Tibial nerve (tissue), 4 donors: ENCODE results near the gene OLIG2. TPM values are rescaled to one million over a fixed set of nuclear protein-coding genes. Genes with fewer than 3 reads are reported as not detected.

Experiments used
- DNase-seq, 2 donors: peaks; one replicate each; pipeline ENCODE4 v3.0.0-alpha.2; 2019; ENCODE audit warnings: low spot score in 2 of 2
- H3K27ac ChIP-seq, 4 donors: fragments of 200-600 bp; sonication (generic) in 3 of 4; one replicate each; pipeline ENCODE4 v1.5.1; 2017 to 2019; ENCODE audit warnings: mild to moderate bottlenecking in 1 of 4
- H3K27me3 ChIP-seq, 2 donors: fragments of 200-600 bp; sonication (generic) in 1 of 2; one replicate each; pipeline versions ENCODE4 v1.5.1 to v1.6.0; 2017 to 2019
- H3K36me3 ChIP-seq, 3 donors: fragments of 200-600 bp; sonication (generic); one replicate each; pipeline ENCODE4 v1.5.1; 2018 to 2019
- H3K4me1 ChIP-seq, 4 donors: fragments of 200-600 bp; sonication (generic) in 3 of 4; one replicate each; pipeline ENCODE4 v1.5.1; 2017 to 2019
- H3K4me3 ChIP-seq, 4 donors: fragments of 200-600 bp; sonication (generic) in 3 of 4; one replicate each; pipeline ENCODE4 v1.5.1; 2017 to 2019; ENCODE audit warnings: mild to moderate bottlenecking in 1 of 4, moderate library complexity in 1 of 4
- H3K9me3 ChIP-seq, 4 donors: fragments of 200-600 bp; sonication (generic) in 3 of 4; one replicate each; pipeline ENCODE4 v1.5.1; 2017 to 2019
- EP300 ChIP-seq, 2 donors: sonication (generic); formaldehyde crosslinking; IDR thresholded peaks; one replicate each; pipeline ENCODE4 v1.6.1; 2017; ENCODE audit warnings: antibody characterized with exemption in 2 of 2, mild to moderate bottlenecking in 1 of 2
- POLR2A ChIP-seq, 2 donors: fragments of 450-650 bp; IDR thresholded peaks; one replicate each; pipeline ENCODE4 v1.6.1; 2017; ENCODE audit warnings: antibody characterized with exemption in 2 of 2, mild to moderate bottlenecking in 2 of 2, moderate library complexity in 2 of 2
- WGBS, 2 donors: methylation state at CpG; one replicate each; pipeline ENCODE4 v1.1.5; 2018; 5-methylcytosine and 5-hydroxymethylcytosine counted together
- total RNA-seq, 4 donors: library from RNA; depleted of rRNA; stranded (reverse); fragments of >200 nt; gene quantifications; one replicate each; pipeline ENCODE4 v1.1.0, GENCODE V29; 2016
- TF ChIP-seq, protein P1 (sequence below), 5 experiments: fragments of 200-600 bp in 3 of 5; fragments of 450-650 bp in 2 of 5; sonication (generic) in 3 of 5; IDR thresholded peaks; one replicate each; pipeline ENCODE4 v1.5.1; 2016 to 2019; ENCODE audit warnings: antibody characterized with exemption in 5 of 5, mild to moderate bottlenecking in 3 of 5, moderate library complexity in 2 of 5

OLIG2 gene
- total RNA-seq, 4 donors from 2014 or later = 0.21 to 1.3 TPM; not detected in 2

DNA sequence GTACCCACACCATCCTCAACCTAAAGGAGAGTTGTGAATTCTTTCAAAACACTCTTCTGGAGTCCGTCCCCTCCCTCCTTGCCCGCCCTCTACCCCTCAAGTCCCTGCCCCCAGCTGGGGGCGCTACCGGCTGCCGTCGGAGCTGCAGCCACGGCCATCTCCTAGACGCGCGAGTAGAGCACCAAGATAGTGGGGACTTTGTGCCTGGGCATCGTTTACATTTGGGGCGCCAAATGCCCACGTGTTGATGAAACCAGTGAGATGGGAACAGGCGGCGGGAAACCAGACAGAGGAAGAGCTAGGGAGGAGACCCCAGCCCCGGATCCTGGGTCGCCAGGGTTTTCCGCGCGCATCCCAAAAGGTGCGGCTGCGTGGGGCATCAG is 638 bp upstream of the OLIG2 start:
- Histone ChIP-seq H3K36me3 (no peaks in the 10 kb centered on the region), H3K4me1 (peaks cover 0 to 87% (median 29%) of the 10 kb centered on the region in 4 donors), H3K9me3 (no peaks in the 10 kb centered on the region), H3K4me3 (peak overlapping the region in 1 of 4 donors; percentile 15), H3K27ac (no peak overlapping the region), H3K27me3 (peaks cover 14 to 99% of the 10 kb centered on the region in 2 donors)
- DNase-seq = no peak
- TF ChIP-seq, protein P1, sequence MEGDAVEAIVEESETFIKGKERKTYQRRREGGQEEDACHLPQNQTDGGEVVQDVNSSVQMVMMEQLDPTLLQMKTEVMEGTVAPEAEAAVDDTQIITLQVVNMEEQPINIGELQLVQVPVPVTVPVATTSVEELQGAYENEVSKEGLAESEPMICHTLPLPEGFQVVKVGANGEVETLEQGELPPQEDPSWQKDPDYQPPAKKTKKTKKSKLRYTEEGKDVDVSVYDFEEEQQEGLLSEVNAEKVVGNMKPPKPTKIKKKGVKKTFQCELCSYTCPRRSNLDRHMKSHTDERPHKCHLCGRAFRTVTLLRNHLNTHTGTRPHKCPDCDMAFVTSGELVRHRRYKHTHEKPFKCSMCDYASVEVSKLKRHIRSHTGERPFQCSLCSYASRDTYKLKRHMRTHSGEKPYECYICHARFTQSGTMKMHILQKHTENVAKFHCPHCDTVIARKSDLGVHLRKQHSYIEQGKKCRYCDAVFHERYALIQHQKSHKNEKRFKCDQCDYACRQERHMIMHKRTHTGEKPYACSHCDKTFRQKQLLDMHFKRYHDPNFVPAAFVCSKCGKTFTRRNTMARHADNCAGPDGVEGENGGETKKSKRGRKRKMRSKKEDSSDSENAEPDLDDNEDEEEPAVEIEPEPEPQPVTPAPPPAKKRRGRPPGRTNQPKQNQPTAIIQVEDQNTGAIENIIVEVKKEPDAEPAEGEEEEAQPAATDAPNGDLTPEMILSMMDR (IDR thresholded peaks at IDR 0.05) = no peak
- no peak for TF ChIP-seq POLR2A (IDR thresholded peaks at IDR 0.05)
- no peak for TF ChIP-seq EP300 (IDR thresholded peaks at IDR 0.05)
- WGBS, 2 donors = 2 to 4% methylated on average over 22 of the region's 22 CpGs

DNA sequence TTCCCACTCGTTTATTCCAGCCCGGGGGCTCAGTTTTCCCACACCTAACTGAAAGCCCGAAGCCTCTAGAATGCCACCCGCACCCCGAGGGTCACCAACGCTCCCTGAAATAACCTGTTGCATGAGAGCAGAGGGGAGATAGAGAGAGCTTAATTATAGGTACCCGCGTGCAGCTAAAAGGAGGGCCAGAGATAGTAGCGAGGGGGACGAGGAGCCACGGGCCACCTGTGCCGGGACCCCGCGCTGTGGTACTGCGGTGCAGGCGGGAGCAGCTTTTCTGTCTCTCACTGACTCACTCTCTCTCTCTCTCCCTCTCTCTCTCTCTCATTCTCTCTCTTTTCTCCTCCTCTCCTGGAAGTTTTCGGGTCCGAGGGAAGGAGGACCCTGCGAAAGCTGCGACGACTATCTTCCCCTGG is 716 bp downstream of the OLIG2 start:
- Histone ChIP-seq H3K36me3 (no peaks in the 10 kb centered on the region), H3K27me3 (peaks cover 14 to 99% of the 10 kb centered on the region in 2 donors), H3K9me3 (no peaks in the 10 kb centered on the region), H3K4me1 (peaks cover 0 to 78% (median 25%) of the 10 kb centered on the region in 4 donors), H3K27ac (no peak overlapping the region), H3K4me3 (no peak overlapping the region)
- WGBS, 2 donors = 4 to 5% methylated on average over 21 of the region's 21 CpGs
- TF ChIP-seq EP300 (IDR thresholded peaks at IDR 0.05) (no peak), POLR2A (IDR thresholded peaks at IDR 0.05) (no peak)
- TF ChIP-seq, protein P1 (IDR thresholded peaks at IDR 0.05) = no peak
- no peak for DNase-seq

DNA sequence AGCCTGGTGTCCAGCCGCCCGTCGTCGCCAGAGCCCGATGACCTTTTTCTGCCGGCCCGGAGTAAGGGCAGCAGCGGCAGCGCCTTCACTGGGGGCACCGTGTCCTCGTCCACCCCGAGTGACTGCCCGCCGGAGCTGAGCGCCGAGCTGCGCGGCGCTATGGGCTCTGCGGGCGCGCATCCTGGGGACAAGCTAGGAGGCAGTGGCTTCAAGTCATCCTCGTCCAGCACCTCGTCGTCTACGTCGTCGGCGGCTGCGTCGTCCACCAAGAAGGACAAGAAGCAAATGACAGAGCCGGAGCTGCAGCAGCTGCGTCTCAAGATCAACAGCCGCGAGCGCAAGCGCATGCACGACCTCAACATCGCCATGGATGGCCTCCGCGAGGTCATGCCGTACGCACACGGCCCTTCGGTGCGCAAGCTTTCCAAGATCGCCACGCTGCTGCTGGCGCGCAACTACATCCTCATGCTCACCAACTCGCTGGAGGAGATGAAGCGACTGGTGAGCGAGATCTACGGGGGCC is 1.2 kb downstream of the OLIG2 start:
- no peaks in the 10 kb centered on the region for H3K36me3 ChIP-seq
- 2 to 3% methylated on average over 35 of the region's 54 CpGs for WGBS, 2 donors
- no peaks in the 10 kb centered on the region for H3K9me3 ChIP-seq
- no peak for DNase-seq
- H3K4me3 ChIP-seq = no peak overlapping the region
- H3K27ac ChIP-seq = no peak overlapping the region
- TF ChIP-seq, protein P1 (IDR thresholded peaks at IDR 0.05) = no peak
- TF ChIP-seq POLR2A (IDR thresholded peaks at IDR 0.05) (no peak), EP300 (IDR thresholded peaks at IDR 0.05) (no peak)
- peaks cover 0 to 78% (median 25%) of the 10 kb centered on the region in 4 donors for H3K4me1 ChIP-seq
- peaks cover 14 to 99% of the 10 kb centered on the region in 2 donors for H3K27me3 ChIP-seq

DNA sequence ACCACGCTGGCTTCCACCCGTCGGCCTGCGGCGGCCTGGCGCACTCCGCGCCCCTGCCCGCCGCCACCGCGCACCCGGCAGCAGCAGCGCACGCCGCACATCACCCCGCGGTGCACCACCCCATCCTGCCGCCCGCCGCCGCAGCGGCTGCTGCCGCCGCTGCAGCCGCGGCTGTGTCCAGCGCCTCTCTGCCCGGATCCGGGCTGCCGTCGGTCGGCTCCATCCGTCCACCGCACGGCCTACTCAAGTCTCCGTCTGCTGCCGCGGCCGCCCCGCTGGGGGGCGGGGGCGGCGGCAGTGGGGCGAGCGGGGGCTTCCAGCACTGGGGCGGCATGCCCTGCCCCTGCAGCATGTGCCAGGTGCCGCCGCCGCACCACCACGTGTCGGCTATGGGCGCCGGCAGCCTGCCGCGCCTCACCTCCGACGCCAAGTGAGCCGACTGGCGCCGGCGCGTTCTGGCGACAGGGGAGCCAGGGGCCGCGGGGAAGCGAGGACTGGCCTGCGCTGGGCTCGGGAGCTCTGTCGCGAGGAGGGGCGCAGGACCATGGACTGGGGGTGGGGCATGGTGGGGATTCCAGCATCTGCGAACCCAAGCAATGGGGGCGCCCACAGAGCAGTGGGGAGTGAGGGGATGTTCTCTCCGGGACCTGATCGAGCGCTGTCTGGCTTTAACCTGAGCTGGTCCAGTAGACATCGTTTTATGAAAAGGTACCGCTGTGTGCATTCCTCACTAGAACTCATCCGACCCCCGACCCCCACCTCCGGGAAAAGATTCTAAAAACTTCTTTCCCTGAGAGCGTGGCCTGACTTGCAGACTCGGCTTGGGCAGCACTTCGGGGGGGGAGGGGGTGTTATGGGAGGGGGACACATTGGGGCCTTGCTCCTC is 1.9 kb downstream of the OLIG2 start:
- no peak overlapping the region for H3K27ac ChIP-seq

More for the DNA sequence above, 1.9 kb downstream of the OLIG2 start:
- no peak for DNase-seq
- H3K4me3 ChIP-seq = no peak overlapping the region
- H3K9me3 ChIP-seq = no peaks in the 10 kb centered on the region
- H3K36me3 ChIP-seq = no peaks in the 10 kb centered on the region
- TF ChIP-seq, protein P1 (IDR thresholded peaks at IDR 0.05) = no peak
- TF ChIP-seq EP300 (IDR thresholded peaks at IDR 0.05) = no peak
- WGBS, 2 donors = 3 to 5% methylated on average over 30 to 45 of the region's 85 CpGs
- H3K27me3 ChIP-seq = peaks cover 14 to 99% of the 10 kb centered on the region in 2 donors
- peaks cover 0 to 74% (median 25%) of the 10 kb centered on the region in 4 donors for H3K4me1 ChIP-seq
